ENCODE measurements around the gene QSOX2.

The QSOX2 gene

GRCh38 chr9:136157477-136158265 lies 87.9 kb downstream of the QSOX2 start:
- TF ChIP-seq CTCF (conservative IDR thresholded peaks at IDR 0.05; ENCODE audit: low read depth, low read length) = no peak
- H3K4me3 ChIP-seq (ENCODE audit: low read length) = no peak overlapping the region
- DNase-seq (ENCODE audit: low read depth) = no peak
